Measurements from ENCODE around the gene WDR74. TPM values are rescaled to one million over a fixed set of nuclear protein-coding genes. Genes with fewer than 3 reads are reported as not detected.
A peak's percentile ranks its signal among the peaks of the same experiment; 100 is the strongest.

The WDR74 gene
- total and polyA plus RNA-seq, 2 of the 13 experiments (the other 11 are each of a cell fraction or from before 2014, with no cell fraction given) = 77.0 to 83.3 TPM

GRCh38 chr11:62832336-62833234, 6.8 kb downstream of the WDR74 start, which contains the start of gene TEX54 (continued):
- TF ChIP-seq ZNF687 (CRISPR knock-in tag; IDR thresholded peaks at IDR 0.05) (peak; percentile 56; the same call in 1 of the 2 replicates), ZNF672 (CRISPR knock-in tag; IDR thresholded peaks at IDR 0.05) (no peak), ARID4A (CRISPR knock-in tag; IDR thresholded peaks at IDR 0.05; ENCODE audit: borderline replicate concordance) (0 out of 2 replicates have a peak, but pooled peaks have one; percentile 5), ZBTB1 (CRISPR knock-in tag; IDR thresholded peaks at IDR 0.05; ENCODE audit: borderline replicate concordance) (no peak), NFKBIZ (CRISPR knock-in tag; IDR thresholded peaks at IDR 0.05) (no peak), ETV5 (CRISPR knock-in tag; IDR thresholded peaks at IDR 0.05; ENCODE audit: borderline replicate concordance) (no peak), GLMP (CRISPR knock-in tag; IDR thresholded peaks at IDR 0.05; ENCODE audit: borderline replicate concordance) (no peak), ZNF331 (CRISPR knock-in tag; IDR thresholded peaks at IDR 0.05) (0 out of 2 replicates have a peak, but pooled peaks have one; percentile 11), RARG (CRISPR knock-in tag; IDR thresholded peaks at IDR 0.05; ENCODE audit: low read depth) (no peak), ZC3H13 (CRISPR knock-in tag; IDR thresholded peaks at IDR 0.05) (0 out of 2 replicates have a peak, but pooled peaks have one; percentile 72), SALL1 (CRISPR knock-in tag; IDR thresholded peaks at IDR 0.05) (no peak), ELF1 (CRISPR knock-in tag; IDR thresholded peaks at IDR 0.05) (no peak), ZNF776 (CRISPR knock-in tag; IDR thresholded peaks at IDR 0.05) (no peak), POGZ (CRISPR knock-in tag; IDR thresholded peaks at IDR 0.05) (no peak), ZNF280D (CRISPR knock-in tag; IDR thresholded peaks at IDR 0.05) (0 out of 2 replicates have a peak, but pooled peaks have one; percentile 62)

Data from HepG2 (cell line).